HG03066 (cell line): ENCODE measurements around the gene SDK1.

Experiments
- ATAC-seq: cut with Tn5 transposase; IDR thresholded peaks from one replicate; pipeline ENCODE4 v1.9.1; 2021; ENCODE audit warnings: low read depth; ENCODE audit not compliant: unreplicated experiment

The SDK1 gene

DNA sequence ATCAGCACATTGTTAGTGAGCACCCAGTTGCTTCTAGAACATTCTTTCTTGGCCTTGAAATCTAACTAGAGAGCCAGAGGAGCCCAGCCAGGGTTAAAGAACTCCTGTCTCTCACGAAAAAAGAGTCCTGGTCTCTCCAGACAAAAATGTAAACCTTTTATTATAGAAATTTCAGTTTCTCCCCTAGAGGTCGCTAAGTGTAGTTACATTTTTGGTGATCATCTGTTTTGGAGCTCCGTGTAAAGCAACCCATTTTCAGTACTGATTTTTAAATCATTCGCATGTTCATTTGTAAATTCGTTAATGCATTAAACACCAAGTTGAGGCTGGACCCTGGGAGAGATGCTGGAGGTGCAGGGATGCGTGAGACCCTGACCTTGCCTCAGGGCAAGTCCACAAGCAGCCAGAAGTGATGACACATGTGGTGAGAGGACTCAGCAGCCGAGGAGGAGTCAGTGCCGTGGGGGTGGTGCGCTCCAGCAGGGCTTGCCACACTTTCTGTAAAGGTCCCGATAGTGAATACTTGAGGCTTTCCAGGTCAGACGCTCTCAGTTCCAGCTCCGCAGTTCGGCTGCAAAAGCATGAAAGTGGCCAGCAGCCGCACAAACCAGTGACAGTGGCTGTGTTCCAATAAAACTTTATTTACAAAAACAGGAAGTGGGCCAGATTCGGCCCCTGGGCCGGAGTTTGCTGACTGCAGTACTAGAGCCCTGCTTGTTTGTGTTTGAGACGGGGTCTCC lies 802.5 kb downstream of the SDK1 start:
- no peak for ATAC-seq

DNA sequence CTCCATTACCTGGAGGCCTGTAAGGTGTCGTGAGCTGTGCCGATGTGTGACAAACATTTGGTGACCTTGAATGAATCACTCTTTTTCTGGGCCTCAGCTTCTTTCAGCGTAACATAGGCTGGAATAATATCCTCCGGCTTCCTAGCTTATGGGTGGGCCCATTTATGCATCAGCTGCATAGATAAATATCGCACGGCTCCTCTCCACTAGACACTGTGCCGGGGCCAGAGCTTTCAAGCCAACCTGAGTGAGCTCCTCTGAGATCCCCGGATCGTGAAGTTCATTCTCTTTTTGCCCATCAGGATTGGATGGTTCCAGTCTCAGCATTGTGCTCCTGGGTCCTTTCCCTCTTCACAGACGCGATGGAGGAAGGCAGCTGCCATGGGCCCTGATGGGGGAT lies 806.8 kb downstream of the SDK1 start:
- ATAC-seq = no peak

DNA sequence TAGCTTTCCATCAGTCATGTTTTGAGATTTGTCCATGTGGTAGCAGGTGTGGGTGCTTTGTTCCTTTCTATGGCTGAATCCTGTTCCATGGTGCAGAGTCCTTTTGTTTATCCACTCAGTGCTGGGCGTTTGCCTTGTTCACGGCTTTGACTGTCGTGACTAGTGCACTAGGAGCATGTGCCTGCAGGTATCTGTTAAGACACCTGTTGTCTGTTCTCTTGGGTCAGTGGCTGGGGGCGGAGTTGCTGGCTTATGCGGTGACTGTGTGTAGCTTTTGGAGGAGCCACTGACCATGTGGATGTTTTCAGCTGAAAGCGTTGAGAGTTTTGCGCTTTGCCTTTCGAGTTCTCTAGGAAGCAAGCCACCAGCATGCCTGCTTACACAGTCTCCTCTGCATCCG lies 807.9 kb downstream of the SDK1 start:
- ATAC-seq = no peak

DNA sequence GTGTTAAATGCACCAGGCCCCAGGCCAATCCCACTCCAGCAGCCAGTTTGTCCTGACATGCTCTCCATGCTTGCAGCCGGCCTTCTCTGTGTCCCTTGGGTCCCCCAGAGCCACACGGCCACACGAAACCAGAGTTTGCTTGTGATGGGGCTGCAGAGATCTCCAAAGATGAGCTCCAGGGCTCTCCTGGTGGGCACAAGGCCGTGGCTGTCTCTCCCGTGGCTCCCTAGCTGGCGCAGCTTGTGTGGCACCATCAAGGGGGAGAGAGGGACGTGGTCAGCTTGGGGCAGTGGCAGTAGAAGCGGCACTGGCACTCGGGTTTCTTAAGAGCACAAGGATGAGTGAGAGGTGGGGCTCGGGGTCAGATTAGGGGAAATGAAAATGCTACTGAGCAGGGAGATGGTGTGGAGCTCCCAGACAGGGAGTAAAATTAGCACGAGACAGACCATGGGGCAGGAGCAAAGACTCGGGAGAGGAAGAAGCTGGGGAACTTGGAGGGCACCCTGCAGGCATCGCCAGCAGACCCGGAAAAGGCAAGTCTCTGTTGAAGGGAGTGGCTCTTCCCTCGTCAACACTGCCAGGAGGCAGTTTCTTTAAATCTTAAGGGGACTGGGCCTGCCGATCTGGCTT lies 808.5 kb downstream of the SDK1 start:
- no peak for ATAC-seq

DNA sequence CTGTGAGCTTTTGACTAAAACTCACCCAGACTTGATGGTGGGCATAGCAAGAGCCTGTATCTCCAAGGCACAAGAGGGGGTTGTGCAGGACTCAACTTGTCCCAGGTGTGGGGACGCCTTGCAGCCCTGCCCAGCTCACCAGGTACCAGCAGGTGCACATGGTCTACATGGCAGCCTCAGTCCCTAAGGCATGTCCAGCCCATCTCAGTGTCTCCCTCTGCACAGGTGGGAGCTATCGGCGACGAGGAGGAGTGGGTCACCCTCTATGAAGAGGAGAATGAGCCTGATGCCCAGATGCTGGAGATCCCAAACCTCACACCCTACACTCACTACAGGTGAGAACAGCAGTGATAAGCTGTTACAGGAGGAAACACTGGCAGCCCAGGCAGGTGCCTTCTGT lies 809.4 kb downstream of the SDK1 start:
- no peak for ATAC-seq

DNA sequence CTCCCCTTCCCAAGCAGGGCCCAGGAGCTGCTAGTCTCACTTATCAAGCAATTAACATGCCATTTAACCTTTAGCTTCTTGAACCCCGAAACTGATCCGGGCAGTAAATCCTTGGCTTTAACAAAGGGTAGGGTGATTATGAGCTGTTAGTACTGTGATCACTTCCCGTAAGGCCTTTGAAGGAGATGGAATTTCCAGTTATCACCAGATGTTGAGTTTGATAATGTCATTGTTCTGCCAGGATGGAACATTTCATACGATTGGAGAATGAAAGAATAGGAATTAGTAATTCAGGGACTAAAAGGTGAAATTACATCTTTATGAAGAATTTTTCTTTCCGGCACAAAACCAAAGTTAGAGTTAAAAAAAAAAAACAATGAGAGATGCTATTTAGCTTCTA lies 810.1 kb downstream of the SDK1 start:
- no peak for ATAC-seq

DNA sequence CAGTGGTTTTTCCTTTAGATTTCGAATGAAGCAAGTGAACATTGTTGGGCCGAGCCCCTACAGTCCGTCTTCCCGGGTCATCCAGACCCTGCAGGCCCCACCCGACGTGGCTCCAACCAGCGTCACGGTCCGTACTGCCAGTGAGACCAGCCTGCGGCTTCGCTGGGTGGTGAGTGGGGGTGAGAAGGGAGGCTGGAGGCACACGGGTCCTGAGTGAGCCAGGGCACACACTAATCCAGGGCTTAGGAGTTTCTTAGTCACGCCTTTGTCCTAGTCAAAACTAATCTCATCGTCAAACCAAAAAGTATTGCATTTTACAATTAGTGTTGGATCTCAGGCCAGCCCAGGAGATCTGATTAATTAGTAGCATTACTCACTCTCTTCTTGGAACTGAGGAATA lies 812.2 kb downstream of the SDK1 start:
- no peak for ATAC-seq

DNA sequence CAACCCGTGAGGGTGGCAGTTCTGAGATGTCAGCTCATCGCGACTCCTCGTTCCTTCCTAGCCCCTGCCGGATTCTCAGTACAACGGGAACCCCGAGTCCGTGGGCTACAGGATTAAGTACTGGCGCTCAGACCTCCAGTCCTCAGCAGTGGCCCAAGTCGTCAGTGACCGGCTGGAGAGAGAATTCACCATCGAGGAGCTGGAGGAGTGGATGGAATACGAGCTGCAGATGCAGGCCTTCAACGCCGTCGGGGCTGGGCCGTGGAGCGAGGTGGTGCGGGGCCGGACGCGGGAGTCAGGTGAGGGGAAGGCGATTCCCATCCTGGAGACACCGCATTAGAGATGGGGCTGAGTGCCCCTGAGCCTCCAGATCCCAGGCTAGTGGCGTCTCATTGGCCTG lies 812.9 kb downstream of the SDK1 start:
- no peak for ATAC-seq

DNA sequence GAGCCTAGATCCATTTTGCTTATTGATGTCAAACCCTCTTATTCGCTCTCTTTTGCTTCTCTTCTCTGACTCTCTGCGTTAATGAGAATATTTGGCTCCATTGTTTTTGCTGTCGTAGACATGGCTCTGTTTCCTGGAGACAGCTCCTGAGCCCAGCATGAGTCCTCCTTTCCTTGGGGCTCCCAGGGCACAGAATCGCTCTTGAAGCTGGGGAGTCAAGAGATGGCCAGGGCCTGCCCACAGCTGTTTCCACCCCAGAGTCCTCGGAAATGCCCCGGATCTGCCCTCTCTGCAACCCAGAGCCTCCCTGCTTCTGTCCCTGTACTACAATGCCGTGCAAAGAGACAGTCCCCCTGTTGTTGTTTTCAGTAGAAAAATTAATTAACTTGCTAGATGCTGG lies 814.4 kb downstream of the SDK1 start:
- no peak for ATAC-seq

DNA sequence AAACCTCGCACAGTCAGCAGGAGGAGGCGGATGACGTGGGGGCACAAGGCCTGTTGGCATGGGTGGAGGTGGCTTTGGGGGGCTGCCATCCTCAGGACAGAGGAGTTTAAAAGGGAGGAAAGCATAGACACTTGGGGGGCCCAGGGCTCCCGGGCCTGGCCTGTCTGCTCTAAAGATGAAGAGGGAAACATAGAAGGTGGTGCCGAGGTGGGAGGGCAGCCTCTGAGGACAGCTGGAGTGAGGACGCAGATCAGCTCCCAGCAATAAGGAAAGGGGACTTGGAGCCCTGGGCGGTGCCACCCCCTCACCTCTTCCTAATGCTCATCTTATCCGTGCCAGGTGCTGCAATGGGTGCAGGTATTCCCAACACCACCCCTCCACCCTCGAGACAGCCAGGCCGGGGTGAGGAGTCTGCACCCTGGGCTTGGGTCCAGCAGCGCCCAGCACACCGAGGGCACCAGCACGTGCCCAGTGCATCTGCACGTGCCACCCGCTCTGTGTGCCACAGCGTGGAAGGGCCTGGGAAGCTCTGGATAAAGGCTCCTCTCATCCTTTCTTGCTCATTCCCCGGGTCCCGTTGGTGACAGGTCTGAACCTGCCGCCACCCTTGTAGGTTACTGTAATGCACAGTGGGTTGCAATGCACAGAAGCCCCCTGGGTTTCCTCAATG lies 815.0 kb downstream of the SDK1 start:
- ATAC-seq = no peak

DNA sequence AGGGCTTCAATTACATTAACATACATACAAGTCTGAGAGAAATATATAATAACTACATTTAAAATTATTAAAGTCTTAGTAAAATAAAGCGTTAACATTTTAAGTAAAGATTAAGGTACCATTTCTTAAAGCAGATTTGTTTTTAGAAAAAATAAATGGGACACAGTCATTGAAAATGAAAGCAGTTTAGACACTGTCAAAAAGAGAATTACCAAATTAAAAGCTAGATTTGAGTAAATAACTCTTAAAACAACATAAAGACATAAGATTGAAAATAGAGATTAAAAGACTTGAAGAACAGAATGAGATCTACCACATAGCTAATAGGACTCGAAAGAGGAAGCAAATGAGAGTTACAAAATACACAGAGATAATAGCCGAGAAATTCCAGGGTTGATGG lies 818.8 kb downstream of the SDK1 start:
- no peak for ATAC-seq

DNA sequence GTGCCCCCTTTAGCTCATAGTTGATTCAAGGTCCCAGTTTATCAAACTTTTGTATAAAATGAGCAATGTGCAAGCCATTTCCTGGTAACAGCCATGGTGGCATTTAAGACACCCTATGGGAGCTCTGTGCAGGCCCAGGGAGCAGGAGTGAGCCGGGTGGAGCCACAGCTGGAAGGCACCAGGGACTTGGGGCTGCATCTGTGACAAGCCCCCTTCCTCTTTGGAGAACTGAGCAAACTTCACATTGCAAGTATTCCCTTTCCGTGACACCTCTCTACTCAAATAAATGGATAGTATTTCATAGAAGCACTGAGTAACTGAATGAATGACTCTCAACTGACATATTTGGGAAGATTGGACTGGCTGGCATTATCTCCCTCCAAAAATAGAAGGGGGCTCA lies 822.3 kb downstream of the SDK1 start:
- ATAC-seq = no peak

DNA sequence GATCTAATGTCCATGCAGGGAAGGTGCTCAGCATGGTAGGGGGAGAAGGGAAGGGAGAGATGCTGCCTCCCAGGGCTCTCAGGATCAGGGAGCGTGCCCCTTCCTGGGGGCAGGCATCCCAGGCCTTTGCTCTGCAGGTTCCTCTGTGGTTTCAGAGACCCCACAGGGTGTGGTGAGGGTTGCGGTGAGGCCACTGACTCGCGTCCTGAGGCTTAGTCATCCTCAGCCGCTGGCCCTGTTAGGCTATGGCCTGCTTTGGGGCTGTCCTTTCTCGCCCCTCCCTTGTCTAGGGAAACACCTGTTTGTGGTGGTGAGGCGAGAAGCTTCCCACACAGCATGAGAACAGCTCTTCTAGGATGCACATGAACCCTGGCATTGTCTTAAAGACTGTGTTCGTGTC lies 822.8 kb downstream of the SDK1 start:
- no peak for ATAC-seq

DNA sequence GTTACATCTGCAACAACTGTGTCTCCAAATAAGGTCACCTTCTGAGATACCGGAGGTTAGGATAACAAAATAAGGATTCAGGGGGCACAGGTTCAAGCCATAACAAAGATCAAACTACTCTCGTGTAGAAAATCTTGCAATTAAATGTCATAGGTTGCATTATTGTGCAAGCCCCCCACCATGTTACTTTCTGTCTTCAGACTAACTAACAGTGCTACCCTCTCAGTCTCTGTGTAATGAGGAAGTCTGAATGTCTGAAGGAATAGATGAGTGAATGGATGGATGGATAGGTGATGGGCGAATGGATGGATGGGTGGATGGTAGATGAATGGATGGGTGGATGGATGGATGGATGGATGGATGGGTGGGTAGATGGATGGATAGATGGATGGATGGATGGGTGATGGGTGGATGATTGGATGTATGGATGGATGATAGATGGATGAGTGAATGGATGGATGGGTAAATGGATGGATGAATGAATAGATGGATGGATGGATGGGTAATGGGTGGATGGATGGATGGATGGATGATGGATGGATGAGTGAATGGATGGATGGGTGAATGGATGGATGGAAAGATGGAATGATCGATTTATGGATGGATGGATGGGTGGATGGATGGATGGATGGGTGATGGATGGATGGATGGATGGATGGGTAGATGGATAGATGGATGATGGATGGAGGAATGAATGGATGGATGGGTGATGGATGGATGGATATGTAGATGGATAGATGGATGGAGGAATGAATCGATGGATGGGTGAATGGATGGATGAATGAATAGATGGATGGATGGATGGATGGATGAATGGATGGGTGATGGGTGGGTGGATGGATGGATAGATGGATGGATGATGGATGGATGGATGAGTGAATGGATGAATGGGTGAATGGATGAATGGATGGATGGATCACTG lies 823.8 kb downstream of the SDK1 start:
- no peak for ATAC-seq

DNA sequence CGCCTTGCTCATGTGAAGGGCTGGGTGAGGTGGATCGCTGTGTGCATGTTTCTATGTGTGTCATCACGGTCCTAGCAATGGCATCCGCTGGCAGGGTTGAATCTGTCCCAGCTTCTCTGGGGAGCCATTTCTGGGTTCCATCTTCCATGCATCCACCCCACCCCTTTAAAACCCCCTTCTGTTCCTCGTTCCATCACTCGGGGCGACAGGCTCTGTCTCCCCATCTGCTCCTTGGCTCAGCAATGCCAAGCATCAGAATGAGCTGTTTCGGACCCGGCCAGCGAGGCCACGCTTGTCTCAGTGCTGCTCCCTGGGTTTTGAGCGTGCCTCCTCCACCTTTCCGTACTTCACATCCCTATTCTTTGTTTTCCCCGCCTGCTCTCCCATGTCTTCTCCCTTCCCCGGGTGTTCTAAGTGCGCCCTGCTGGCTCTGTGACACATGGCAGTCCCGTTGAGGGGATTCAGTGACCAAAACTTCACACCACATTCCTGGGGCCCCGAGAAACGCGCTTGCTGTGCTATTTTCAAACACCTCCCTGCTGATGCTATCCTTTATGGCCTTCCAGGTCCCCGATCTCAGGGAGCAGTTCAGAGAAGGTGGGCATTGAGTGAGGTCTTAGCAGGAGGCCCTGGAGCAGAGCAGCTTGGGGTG lies 827.0 kb downstream of the SDK1 start:
- no peak for ATAC-seq

DNA sequence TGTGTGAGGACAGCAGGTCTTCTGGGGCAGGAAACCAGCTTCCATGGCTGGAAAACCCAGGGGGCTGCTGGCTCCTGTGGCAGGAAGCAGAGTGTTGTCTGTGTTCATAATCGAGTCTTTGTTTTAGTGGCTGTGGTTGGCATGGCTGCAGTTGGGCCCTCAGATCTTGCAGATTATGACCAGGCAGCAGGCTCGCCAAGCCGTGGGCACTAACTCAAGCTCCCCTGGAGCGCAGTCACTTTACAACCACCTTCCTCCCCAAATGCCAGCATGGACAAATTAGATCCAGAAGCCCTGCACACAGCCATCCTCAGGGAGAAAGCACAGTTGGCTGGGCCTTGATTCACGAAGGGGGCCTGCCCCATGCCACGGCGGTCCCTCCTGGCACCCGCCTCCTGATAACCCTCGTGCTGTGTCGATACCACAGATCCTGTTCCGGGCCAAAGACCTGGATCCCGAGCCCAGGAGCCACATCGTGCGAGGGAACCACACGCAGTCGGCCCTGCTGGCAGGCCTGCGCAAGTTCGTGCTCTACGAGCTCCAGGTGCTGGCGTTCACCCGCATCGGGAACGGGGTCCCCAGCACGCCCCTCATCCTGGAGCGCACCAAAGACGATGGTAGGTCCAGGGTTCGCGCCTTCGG lies 828.5 kb downstream of the SDK1 start:
- no peak for ATAC-seq

DNA sequence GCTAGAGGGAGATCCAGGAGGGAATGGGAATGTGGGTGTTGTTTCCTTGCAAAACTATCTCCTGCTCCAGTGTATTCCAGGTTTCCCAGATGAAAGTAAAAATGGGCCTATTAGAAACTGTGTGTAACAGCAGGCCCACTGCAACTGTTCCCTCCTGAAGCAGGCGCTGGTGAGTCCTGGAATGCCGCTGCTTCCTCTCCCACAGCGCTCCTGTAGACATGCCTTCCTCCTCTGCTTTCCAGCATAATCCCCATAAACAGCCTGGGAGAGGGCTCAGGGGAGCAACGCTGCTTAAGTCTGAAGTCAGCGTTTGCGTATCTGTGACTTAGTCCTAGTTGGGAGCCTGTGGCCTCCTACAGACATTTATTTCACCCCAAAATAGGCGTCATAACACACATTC lies 830.0 kb downstream of the SDK1 start:
- no peak for ATAC-seq

DNA sequence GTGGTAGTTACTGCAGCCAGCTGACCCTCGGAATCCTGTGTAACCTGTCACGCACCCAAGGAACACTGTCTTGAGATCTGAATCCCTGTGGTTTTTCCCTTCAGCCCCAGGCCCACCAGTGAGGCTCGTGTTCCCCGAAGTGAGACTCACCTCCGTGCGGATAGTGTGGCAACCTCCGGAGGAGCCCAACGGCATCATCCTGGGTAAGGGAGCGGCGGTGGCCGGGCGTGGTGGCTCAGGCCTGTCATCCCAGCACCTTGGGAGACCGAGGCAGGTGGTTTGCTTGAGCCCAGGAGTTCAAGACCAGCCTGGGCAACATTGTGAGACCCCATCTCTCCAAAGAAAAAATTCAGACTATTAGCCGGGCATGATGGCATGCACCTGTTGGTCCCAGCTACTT lies 831.2 kb downstream of the SDK1 start:
- ATAC-seq = no peak

DNA sequence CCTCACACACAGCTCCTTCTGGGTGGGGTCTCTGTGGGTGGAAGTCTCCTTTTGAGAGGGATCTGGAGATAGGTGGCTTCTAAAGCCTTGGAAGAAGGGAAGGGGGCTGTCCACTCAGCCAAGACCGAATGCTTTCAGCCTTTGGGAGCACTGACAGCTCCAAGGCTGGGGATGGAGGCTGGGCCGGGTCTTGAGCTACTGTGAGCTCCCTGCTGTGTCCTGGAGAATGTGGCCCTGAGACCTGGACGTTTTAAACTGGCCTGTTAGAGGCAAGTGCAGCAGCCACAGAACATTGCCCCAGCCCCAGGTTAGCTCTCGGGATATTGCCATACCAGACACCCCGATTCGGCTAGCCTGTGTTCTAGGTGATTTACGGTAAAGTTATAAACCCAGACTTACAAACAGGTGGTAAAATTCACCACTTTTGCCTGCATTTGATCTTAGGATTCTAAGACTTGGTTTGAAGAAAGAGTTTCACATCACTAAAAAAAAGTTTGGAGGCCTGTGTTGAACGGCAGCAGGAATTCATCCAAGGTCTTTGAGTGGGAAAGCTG lies 832.5 kb downstream of the SDK1 start:
- no peak for ATAC-seq

DNA sequence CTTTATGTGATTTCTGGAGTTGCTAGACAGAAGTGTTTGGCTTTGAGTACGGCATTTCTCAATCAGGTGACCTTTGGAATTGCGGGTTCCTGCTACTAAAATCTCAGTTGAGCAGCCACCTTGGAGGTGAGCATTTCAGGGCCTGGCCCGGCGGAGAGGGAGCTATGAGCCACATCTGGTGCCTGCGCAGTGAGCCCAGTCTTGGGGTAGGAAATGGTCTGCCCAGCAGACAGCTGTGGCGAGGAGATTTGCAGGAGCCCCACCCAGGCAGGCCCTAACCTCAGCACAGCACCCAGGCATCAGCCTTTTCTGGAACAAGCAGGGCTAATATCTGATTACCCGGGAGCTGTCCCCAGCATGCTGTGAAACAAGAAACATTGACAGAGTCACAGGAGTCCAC lies 833.2 kb downstream of the SDK1 start:
- no peak for ATAC-seq
